Peyer's patch (tissue), 4 donors: Measurements from ENCODE around the gene CFAP73. TPM values are rescaled to one million over a fixed set of nuclear protein-coding genes. Genes with fewer than 3 reads are reported as not detected.

Source experiments
- DNase-seq, 3 donors: peaks; one replicate each; pipeline ENCODE4 v3.0.0-alpha.2; 2017 to 2019
- H3K27ac ChIP-seq, 4 donors: fragments of 200-600 bp; sonication (generic); one replicate each; pipeline ENCODE4 v1.5.1; 2016 to 2019
- H3K27me3 ChIP-seq, 2 donors: fragments of 200-600 bp; sonication (generic); one replicate each; pipeline ENCODE4 v1.5.1; 2019
- H3K36me3 ChIP-seq, 3 donors: fragments of 200-600 bp; sonication (generic); one replicate each; pipeline ENCODE4 v1.5.1; 2016 to 2019
- H3K4me1 ChIP-seq, 4 donors: fragments of 200-600 bp; sonication (generic); one replicate each; pipeline ENCODE4 v1.5.1; 2016 to 2019
- H3K4me3 ChIP-seq, 4 donors: fragments of 200-600 bp; sonication (generic); 1 replicate in 3 of 4; 2 replicates in 1 of 4; pipeline ENCODE4 v1.5.1; 2016 to 2019; ENCODE audit warnings: mild to moderate bottlenecking in 1 of 4
- H3K9me3 ChIP-seq, 4 donors: fragments of 200-600 bp; sonication (generic); one replicate each; pipeline ENCODE4 v1.5.1; 2016 to 2019; ENCODE audit warnings: mild to moderate bottlenecking in 1 of 4
- POLR2A ChIP-seq, 2 donors: fragments of 450-650 bp; IDR thresholded peaks; one replicate each; pipeline ENCODE4 v1.5.1; 2017; ENCODE audit warnings: antibody characterized with exemption in 2 of 2, mild to moderate bottlenecking in 2 of 2, moderate library complexity in 2 of 2
- total RNA-seq, 4 donors: library from RNA; depleted of rRNA; stranded (reverse); fragments of >200 nt; gene quantifications; one replicate each; pipeline ENCODE4 v1.1.0, GENCODE V29; 2016
- TF ChIP-seq, protein P1 (sequence below), 6 experiments: fragments of 450-650 bp in 4 of 6; fragments of 200-600 bp in 2 of 6; sonication (generic) in 1 of 6; IDR thresholded peaks; one replicate each; pipeline ENCODE4 v1.5.1; 2017 to 2019; ENCODE audit warnings: antibody characterized with exemption in 6 of 6, mild to moderate bottlenecking in 3 of 6, moderate library complexity in 1 of 6

The CFAP73 gene
- total RNA-seq, 4 donors from 2014 or later = not detected

DNA sequence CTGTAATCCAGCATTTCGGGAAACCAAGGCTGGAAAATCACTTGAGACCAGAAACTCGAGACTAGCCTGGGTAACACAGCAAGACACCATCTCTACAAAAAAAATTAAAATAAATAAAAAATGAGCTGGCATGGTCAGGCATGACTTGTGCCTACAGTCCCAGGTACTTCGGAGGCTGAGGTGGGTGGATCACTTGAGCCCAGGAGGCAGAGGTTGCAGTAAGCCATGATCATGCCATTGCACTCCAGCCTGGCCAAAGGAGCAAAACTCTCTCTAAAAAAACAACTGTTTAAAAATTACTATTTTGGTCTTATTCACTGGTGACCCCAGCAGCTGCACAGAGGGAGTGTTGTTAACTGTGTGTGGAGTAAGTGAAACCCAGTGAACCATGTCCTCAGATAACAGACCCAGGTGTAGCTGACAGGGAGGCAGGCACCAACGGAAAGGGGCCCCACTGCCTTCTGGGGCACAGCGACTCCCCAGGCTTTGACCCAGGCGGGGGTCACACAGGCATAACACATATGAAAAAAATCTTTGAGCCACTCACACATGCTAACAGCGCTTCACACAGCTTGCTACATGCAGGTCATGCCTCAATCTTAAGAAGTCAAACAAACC, 23.7 kb downstream of the CFAP73 start:
- no peak for DNase-seq
- Histone ChIP-seq H3K27ac (peak overlapping the region in 1 of 4 donors; percentile 0), H3K36me3 (peaks cover 0 to 100% (median 0%) of the 10 kb centered on the region in 3 donors), H3K4me1 (no peaks in the 10 kb centered on the region), H3K9me3 (no peaks in the 10 kb centered on the region), H3K27me3 (no peaks in the 10 kb centered on the region), H3K4me3 (no peak overlapping the region)
- TF ChIP-seq, protein P1, sequence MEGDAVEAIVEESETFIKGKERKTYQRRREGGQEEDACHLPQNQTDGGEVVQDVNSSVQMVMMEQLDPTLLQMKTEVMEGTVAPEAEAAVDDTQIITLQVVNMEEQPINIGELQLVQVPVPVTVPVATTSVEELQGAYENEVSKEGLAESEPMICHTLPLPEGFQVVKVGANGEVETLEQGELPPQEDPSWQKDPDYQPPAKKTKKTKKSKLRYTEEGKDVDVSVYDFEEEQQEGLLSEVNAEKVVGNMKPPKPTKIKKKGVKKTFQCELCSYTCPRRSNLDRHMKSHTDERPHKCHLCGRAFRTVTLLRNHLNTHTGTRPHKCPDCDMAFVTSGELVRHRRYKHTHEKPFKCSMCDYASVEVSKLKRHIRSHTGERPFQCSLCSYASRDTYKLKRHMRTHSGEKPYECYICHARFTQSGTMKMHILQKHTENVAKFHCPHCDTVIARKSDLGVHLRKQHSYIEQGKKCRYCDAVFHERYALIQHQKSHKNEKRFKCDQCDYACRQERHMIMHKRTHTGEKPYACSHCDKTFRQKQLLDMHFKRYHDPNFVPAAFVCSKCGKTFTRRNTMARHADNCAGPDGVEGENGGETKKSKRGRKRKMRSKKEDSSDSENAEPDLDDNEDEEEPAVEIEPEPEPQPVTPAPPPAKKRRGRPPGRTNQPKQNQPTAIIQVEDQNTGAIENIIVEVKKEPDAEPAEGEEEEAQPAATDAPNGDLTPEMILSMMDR (IDR thresholded peaks at IDR 0.05) = no peak
- no peak for TF ChIP-seq POLR2A (IDR thresholded peaks at IDR 0.05)

DNA sequence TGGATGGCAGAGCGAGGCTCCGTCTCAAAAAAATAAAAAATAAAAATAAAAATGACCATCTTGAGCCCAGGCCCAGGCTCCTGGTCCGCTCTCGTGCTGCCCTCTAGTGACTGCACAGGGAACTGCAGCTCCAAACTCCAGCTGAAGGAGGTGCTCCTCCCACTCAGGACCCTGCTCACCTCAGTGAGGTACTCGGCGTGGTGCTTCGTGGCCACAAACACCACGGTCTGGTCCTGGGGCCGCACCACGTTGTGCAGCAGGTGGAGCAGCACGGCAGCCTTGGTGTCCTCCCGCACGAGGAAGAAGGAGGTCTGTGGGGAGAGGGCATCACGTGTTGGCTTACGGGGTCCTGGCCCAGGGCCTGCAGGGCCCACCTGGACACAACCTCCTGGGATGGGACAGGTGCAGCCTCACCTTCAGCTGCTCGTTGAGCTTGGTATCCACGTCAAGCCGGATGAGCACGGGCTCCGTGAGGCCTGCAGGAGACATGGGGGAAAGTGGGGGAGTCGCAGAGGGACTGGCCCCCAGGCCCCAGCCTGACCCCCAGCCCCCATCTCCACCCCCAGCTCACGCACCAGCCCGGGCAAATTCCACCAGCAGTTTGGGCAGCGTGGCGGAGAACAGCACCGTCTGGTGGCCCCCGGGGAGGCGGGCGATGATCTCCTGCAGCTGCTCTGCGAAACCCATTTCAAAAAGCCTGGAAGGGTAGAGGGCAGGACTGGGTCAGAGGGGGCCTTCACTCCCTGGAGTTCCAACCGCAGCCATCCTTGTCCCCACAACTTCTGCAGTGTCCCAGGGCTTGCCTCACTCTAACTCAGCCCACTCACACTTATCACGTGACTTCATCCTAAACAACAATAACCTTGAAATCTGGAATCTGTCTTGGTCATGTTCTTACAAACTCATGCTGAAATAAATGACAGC, 25.2 kb downstream of the CFAP73 start:
- DNase-seq = peak; percentile 80 to 91 (median 80)
- TF ChIP-seq, protein P1 (IDR thresholded peaks at IDR 0.05) = peak; percentile 79 to 99 (median 86)
- no peak for TF ChIP-seq POLR2A (IDR thresholded peaks at IDR 0.05)
- H3K9me3 ChIP-seq = no peaks in the 10 kb centered on the region
- no peaks in the 10 kb centered on the region for H3K4me1 ChIP-seq
- no peak overlapping the region for H3K4me3 ChIP-seq
- no peak overlapping the region for H3K27ac ChIP-seq
- no peaks in the 10 kb centered on the region for H3K27me3 ChIP-seq
- peaks cover 0 to 100% (median 0%) of the 10 kb centered on the region in 3 donors for H3K36me3 ChIP-seq

DNA sequence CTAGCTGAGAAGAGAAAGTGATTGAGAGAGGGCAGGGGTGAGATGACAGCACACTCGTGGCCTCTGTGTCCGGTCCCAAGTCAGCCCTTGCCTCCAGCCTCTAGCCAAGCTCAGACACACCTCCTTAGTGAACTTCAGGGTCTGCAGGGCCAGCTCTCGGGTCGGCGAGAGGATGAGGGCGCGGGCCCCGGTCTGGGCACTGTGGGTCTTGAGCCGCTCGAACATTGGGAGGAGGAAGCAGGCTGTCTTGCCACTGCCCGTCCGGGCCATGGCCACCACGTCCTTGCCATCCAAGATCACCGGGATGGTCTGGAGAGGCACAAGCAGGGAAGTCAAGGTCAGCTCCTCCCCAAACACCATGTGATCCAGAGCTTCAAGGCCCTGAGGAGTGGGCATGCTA, 29.5 kb downstream of the CFAP73 start:
- no peak overlapping the region for H3K27ac ChIP-seq
- H3K9me3 ChIP-seq = no peaks in the 10 kb centered on the region
- H3K4me3 ChIP-seq = no peak overlapping the region
- TF ChIP-seq POLR2A (IDR thresholded peaks at IDR 0.05) = no peak
- TF ChIP-seq, protein P1 (IDR thresholded peaks at IDR 0.05) = no peak
- no peak for DNase-seq
- no peaks in the 10 kb centered on the region for H3K27me3 ChIP-seq
- H3K36me3 ChIP-seq = peaks cover 0 to 72% (median 0%) of the 10 kb centered on the region in 3 donors
- H3K4me1 ChIP-seq = peaks cover 0 to 5% (median 3%) of the 10 kb centered on the region in 4 donors

DNA sequence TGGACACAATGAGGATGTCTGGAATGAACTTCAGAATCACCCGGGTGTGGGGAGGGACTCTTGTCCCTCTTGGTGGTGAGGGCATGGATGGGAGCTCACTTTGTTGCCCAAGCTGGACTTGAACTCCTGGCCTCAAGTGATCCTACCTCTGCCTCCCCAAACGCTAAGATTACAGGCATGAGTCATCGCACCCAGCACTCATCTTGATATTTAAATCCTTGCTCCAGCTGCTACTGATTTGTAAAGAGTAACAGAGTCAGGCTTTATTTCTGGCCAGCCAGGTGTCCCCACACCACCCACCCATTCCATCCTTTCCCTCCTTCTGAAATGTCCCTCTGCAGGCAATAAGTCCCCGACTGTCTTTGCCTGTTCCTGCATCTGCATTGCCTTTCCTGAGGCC, 30.8 kb downstream of the CFAP73 start:
- H3K27ac ChIP-seq = no peak overlapping the region
- peaks cover 0 to 59% (median 0%) of the 10 kb centered on the region in 3 donors for H3K36me3 ChIP-seq
- no peak for DNase-seq
- peaks cover 0 to 8% (median 7%) of the 10 kb centered on the region in 4 donors for H3K4me1 ChIP-seq
- H3K9me3 ChIP-seq = no peaks in the 10 kb centered on the region
- H3K27me3 ChIP-seq = no peaks in the 10 kb centered on the region
- TF ChIP-seq POLR2A (IDR thresholded peaks at IDR 0.05) = no peak
- TF ChIP-seq, protein P1 (IDR thresholded peaks at IDR 0.05) = no peak
- no peak overlapping the region for H3K4me3 ChIP-seq

DNA sequence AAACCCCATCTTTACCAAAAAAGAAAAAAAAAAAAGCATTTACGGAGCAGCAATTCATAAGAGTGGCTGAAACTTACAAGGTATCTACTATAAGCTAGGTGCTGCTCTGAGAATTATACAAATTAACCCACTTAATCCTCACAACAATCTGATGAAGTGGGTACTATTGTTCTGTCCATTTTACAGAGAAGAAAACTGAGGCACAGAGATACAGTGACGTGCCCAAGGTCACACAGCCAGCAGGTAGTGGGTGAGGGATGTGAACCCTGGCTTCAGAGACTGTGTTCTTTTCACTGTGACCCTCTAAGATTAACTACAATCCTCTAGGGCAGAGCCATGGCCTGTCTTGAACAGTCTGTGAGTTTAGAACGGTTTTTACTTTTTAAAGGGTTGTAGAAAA, 32.5 kb downstream of the CFAP73 start:
- Histone ChIP-seq H3K9me3 (no peaks in the 10 kb centered on the region), H3K36me3 (peaks cover 0 to 42% (median 0%) of the 10 kb centered on the region in 3 donors), H3K4me1 (peaks cover 0 to 17% (median 14%) of the 10 kb centered on the region in 4 donors), H3K27ac (no peak overlapping the region), H3K27me3 (no peaks in the 10 kb centered on the region), H3K4me3 (no peak overlapping the region)
- no peak for DNase-seq
- TF ChIP-seq POLR2A (IDR thresholded peaks at IDR 0.05) = no peak
- TF ChIP-seq, protein P1 (IDR thresholded peaks at IDR 0.05) = no peak
